ENCODE results near the gene USP3.

- TF ChIP-seq POLR2A (IDR thresholded peaks at IDR 0.05; ENCODE audit: low read depth, low read length): no peak
- no peak for TF ChIP-seq SPI1 (IDR thresholded peaks at IDR 0.05; ENCODE audit: low read depth, low read length)
- TF ChIP-seq TAF1 (IDR thresholded peaks at IDR 0.05; ENCODE audit: low read depth, low read length): no peak
- TF ChIP-seq POLR2AphosphoS5 (IDR thresholded peaks at IDR 0.05; ENCODE audit: low read depth, low read length): no peak
These were observed 43.0 kb upstream of the USP3 start for GRCh38 chr15:63461230-63461985.

All from GM12891 (cell line).